ENCODE data around the gene PHLDB3. TPM values are rescaled to one million over a fixed set of nuclear protein-coding genes. Genes with fewer than 3 reads are reported as not detected.
"Not testable (repeated sequence)": the region's sequence is repeated elsewhere in the genome, so short reads cannot be mapped to it uniquely, and the experiment has no call there.

The PHLDB3 gene
- polyA plus RNA-seq, 4 donors = 7.1 to 14.1 (median 10.7) TPM

- peak in 1 of 4 donors; percentile 25 for DNase-seq (ENCODE audit: low read depth in 4 of 4, low spot score in 2 of 4)
These were observed 23.5 kb upstream of the PHLDB3 start for GRCh38 chr19:43527860-43528622.

- DNase-seq (ENCODE audit: low read depth in 4 of 4, low spot score in 2 of 4) = no peak
These were observed 22.6 kb upstream of the PHLDB3 start, which contains the start of gene ETHE1 for GRCh38 chr19:43526884-43527859. TSS of gene ETHE1 (minus strand) at chr19:43527201. CDS start at chr19:43527177, 24 bp downstream.

- DNase-seq (ENCODE audit: low read depth in 4 of 4, low spot score in 2 of 4) = no peak
These were observed 21.6 kb upstream of the PHLDB3 start for GRCh38 chr19:43525836-43526771.

- no peak for DNase-seq (ENCODE audit: low read depth in 4 of 4, low spot score in 2 of 4)
These were observed 20.6 kb upstream of the PHLDB3 start for GRCh38 chr19:43524922-43525835.

- DNase-seq (ENCODE audit: low read depth in 4 of 4, low spot score in 2 of 4) = not testable (repeated sequence)
These were observed 19.1 kb upstream of the PHLDB3 start for GRCh38 chr19:43523696-43524095.

GRCh38 chr19:43522929-43523328, 18.4 kb upstream of the PHLDB3 start:
- DNase-seq (ENCODE audit: low read depth in 4 of 4, low spot score in 2 of 4) = no peak

GRCh38 chr19:43519436-43520088, 15.0 kb upstream of the PHLDB3 start:
- DNase-seq (ENCODE audit: low read depth in 4 of 4, low spot score in 2 of 4) = no peak

- DNase-seq (ENCODE audit: low read depth in 4 of 4, low spot score in 2 of 4) = no peak
These were observed 13.5 kb upstream of the PHLDB3 start for GRCh38 chr19:43518051-43518450.

- DNase-seq (ENCODE audit: low read depth in 4 of 4, low spot score in 2 of 4) = not testable (repeated sequence)
These were observed 7.9 kb upstream of the PHLDB3 start for GRCh38 chr19:43512399-43512798.

GRCh38 chr19:43511324-43511723, 6.8 kb upstream of the PHLDB3 start:
- DNase-seq (ENCODE audit: low read depth in 4 of 4, low spot score in 2 of 4) = no peak

GRCh38 chr19:43510713-43511112, 6.2 kb upstream of the PHLDB3 start:
- no peak for DNase-seq (ENCODE audit: low read depth in 4 of 4, low spot score in 2 of 4)

GRCh38 chr19:43507880-43508279, 3.3 kb upstream of the PHLDB3 start:
- no peak for DNase-seq (ENCODE audit: low read depth in 4 of 4, low spot score in 2 of 4)

GRCh38 chr19:43506629-43507028, 2.1 kb upstream of the PHLDB3 start:
- no peak for DNase-seq (ENCODE audit: low read depth in 4 of 4, low spot score in 2 of 4)

- DNase-seq (ENCODE audit: low read depth in 4 of 4, low spot score in 2 of 4) = no peak
These were observed 1.4 kb upstream of the PHLDB3 start for GRCh38 chr19:43505941-43506340.

GRCh38 chr19:43505186-43505456, 575 bp upstream of the PHLDB3 start:
- DNase-seq (ENCODE audit: low read depth in 4 of 4, low spot score in 2 of 4) = no peak

GRCh38 chr19:43503501-43504425, 783 bp downstream of the PHLDB3 start:
- peak in 3 of 4 donors; percentile 84 to 93 (median 87) for DNase-seq (ENCODE audit: low read depth in 4 of 4, low spot score in 2 of 4)

- no peak for DNase-seq (ENCODE audit: low read depth in 4 of 4, low spot score in 2 of 4)
These were observed 2.0 kb downstream of the PHLDB3 start for GRCh38 chr19:43502419-43502976.
